Activated CD8-positive, alpha-beta T cell treated with anti-CD3 and anti-CD28 coated beads for 36 hours (primary cell): ENCODE data around the gene RYR2. TPM values are rescaled to one million over a fixed set of nuclear protein-coding genes. Genes with fewer than 3 reads are reported as not detected.

ENCODE experiments used
- ATAC-seq: fragments of 200-7000 bp; cut with Tn5 transposase; one replicate; pipeline ENCODE4 v1.10.0; 2021; ENCODE audit warnings: mild to moderate bottlenecking, moderate library complexity
- CTCF ChIA-PET: fragments of 350-600 bp; sonication (Branson Sonifier 250); formaldehyde crosslinking; loops from one replicate; lab custom pipeline; 2021; ENCODE audit warnings: antibody characterized with exemption; lab: Charles Lee
- POLR2A ChIA-PET: fragments of 350-600 bp; sonication (Branson Sonifier 250); formaldehyde crosslinking; loops from one replicate; lab custom pipeline; 2021; ENCODE audit warnings: antibody characterized with exemption; lab: Charles Lee
- DNase-seq: peaks from one replicate; pipeline ENCODE4 v3.0.0-alpha.2; 2020
- H3K27ac Mint-ChIP-seq: one replicate; pipeline ENCODE4 v1.8.0; 2021; ENCODE audit warnings: mild to moderate bottlenecking, mixed read lengths
- H3K27me3 Mint-ChIP-seq: one replicate; pipeline ENCODE4 v1.8.0; 2021; ENCODE audit warnings: mixed read lengths
- H3K36me3 Mint-ChIP-seq: one replicate; pipeline ENCODE4 v1.8.0; 2021; ENCODE audit warnings: low read depth, mixed read lengths
- H3K4me1 Mint-ChIP-seq: one replicate; pipeline ENCODE4 v1.8.0; 2021; ENCODE audit warnings: low read depth, mixed read lengths
- H3K4me3 Mint-ChIP-seq: one replicate; pipeline ENCODE4 v1.8.0; 2021; ENCODE audit warnings: mild to moderate bottlenecking, moderate library complexity, mixed read lengths
- H3K9me3 Mint-ChIP-seq: one replicate; pipeline ENCODE4 v1.8.0; 2021; ENCODE audit warnings: mixed read lengths
- intact Hi-C: fragments of 100-400 bp; cut with micrococcal nuclease; formaldehyde crosslinking; loops from one replicate; pipeline ENCODE4 v1.10.0; 2022
- total RNA-seq, 2 experiments: library from RNA; stranded (reverse); gene quantifications; one replicate each; pipeline ENCODE4 v1.2.3, GENCODE V29; 2021
- TF ChIP-seq, protein P1 (sequence below): fragments of 200-600 bp; IDR thresholded peaks from one replicate; pipeline ENCODE4 v1.8.0; 2022; ENCODE audit warnings: antibody characterized with exemption, mild to moderate bottlenecking

The RYR2 gene
- total RNA-seq, 2 experiments from 2014 or later, result 0.02 TPM

DNA sequence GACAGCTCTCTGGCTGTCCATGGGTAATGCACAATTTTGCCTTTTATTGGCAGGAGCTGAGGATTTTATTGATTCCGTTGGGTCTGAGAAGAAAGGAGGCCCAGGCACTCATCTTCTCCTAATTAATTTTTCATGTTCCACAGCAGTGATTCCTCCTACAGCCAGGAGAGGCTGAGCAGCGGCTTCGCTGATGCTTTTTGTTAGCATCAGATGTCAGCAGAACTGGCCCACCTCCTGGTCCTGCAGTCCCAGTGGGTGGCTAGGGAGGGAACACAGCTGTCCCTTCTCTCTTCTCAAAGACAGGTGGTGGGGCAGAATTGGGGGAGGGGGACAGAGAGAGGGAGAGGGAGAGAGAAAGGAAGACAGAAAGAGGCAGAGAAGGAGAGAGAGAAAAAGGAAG, 43.4 kb upstream of the RYR2 start:
- ATAC-seq (no peak), DNase-seq (no peak)
- H3K4me1 Mint-ChIP-seq, result no peaks in the 10 kb centered on the region
- H3K27me3 Mint-ChIP-seq, result peaks cover 3% of the 10 kb centered on the region
- H3K9me3 Mint-ChIP-seq, result no peaks in the 10 kb centered on the region
- H3K4me3 Mint-ChIP-seq, result no peak overlapping the region
- no peak overlapping the region for H3K27ac Mint-ChIP-seq
- no peaks in the 10 kb centered on the region for H3K36me3 Mint-ChIP-seq
- intact Hi-C loops, result no loop called here
- TF ChIP-seq, protein P1, sequence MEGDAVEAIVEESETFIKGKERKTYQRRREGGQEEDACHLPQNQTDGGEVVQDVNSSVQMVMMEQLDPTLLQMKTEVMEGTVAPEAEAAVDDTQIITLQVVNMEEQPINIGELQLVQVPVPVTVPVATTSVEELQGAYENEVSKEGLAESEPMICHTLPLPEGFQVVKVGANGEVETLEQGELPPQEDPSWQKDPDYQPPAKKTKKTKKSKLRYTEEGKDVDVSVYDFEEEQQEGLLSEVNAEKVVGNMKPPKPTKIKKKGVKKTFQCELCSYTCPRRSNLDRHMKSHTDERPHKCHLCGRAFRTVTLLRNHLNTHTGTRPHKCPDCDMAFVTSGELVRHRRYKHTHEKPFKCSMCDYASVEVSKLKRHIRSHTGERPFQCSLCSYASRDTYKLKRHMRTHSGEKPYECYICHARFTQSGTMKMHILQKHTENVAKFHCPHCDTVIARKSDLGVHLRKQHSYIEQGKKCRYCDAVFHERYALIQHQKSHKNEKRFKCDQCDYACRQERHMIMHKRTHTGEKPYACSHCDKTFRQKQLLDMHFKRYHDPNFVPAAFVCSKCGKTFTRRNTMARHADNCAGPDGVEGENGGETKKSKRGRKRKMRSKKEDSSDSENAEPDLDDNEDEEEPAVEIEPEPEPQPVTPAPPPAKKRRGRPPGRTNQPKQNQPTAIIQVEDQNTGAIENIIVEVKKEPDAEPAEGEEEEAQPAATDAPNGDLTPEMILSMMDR, result no peak
- CTCF ChIA-PET, result no interaction called here
- POLR2A ChIA-PET, result no interaction called here

DNA sequence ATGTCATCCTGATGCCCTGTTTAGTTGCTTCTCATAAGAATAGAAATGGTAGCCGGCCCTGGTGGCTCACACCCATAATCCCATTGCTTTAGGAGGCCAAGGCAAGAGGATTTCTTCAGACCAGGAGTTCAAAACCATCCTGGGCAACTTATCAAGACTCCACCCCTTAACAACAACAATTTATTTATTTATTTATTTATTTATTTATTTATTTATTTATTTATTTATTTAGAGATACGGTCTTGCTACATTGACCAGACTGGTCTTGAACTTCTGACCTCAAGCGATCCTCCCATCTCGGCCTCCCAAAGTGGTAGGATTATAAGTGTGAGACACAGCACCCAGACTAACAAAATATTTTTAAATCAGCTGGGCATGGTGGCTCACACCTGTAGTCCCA, 41.8 kb upstream of the RYR2 start:
- H3K27ac Mint-ChIP-seq, result no peak overlapping the region
- no peaks in the 10 kb centered on the region for H3K36me3 Mint-ChIP-seq
- intact Hi-C loops, result no loop called here
- ChIA-PET POLR2A (no interaction called here), CTCF (no interaction called here)
- DNase-seq, result no peak
- peaks cover 4% of the 10 kb centered on the region for H3K27me3 Mint-ChIP-seq
- ATAC-seq, result no peak
- no peak overlapping the region for H3K4me3 Mint-ChIP-seq
- no peaks in the 10 kb centered on the region for H3K4me1 Mint-ChIP-seq
- no peaks in the 10 kb centered on the region for H3K9me3 Mint-ChIP-seq
- TF ChIP-seq, protein P1, result no peak

DNA sequence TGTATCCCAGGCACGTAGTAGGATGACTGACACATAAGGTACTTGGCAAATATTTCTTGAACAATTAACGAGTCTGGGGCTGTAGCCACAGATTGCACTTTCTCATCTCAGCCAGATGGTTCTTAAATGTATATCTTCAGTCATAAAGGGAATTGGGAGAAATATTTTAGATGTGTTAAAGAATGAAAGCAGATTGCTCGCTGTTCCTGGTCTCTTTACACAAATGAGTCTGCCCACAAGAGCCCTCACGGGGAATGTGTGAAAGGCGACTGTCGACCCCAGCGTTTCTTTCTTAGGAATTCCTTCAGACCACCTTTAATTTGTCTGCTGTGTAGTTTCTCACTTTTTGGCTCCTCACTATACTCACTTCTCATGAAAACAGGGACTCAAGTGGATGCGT, 38.5 kb upstream of the RYR2 start:
- Mint-ChIP-seq H3K4me3 (no peak overlapping the region), H3K27ac (no peak overlapping the region), H3K27me3 (peaks cover 4% of the 10 kb centered on the region), H3K36me3 (no peaks in the 10 kb centered on the region), H3K4me1 (no peaks in the 10 kb centered on the region), H3K9me3 (no peaks in the 10 kb centered on the region)
- ATAC-seq (no peak), DNase-seq (no peak)
- intact Hi-C loops, result no loop called here
- CTCF ChIA-PET, result no interaction called here
- TF ChIP-seq, protein P1, result no peak
- POLR2A ChIA-PET, result no interaction called here

DNA sequence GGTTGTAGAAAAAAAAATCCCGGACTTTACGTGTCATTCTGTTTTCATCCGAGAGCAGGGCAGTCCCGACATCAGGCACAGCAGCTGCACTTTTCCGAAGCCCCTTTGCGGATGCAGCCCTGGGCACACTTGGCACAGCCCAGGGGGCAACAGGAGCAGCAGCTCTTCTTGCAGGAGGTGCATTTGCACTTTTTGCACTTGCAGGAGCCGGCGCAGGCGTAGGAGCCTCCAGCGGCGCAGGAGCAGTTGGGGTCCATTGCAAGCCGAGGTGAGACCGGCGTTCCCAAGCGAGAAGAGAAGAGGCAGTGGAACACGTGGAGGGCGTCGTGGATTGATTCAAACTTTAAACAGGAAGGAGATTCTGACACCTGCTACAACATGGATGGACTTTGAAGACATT, 37.9 kb upstream of the RYR2 start, which contains the start of gene MT1HL1:
MT1HL1 (minus strand) TSS at position 326 of the 400 bp plus-strand sequence; CDS start at position 257, 69 bp downstream.
- no peak within 1 kb of the TSS for H3K4me3 Mint-ChIP-seq
- POLR2A ChIA-PET, result no interaction called here
- CTCF ChIA-PET, result no interaction called here

DNA sequence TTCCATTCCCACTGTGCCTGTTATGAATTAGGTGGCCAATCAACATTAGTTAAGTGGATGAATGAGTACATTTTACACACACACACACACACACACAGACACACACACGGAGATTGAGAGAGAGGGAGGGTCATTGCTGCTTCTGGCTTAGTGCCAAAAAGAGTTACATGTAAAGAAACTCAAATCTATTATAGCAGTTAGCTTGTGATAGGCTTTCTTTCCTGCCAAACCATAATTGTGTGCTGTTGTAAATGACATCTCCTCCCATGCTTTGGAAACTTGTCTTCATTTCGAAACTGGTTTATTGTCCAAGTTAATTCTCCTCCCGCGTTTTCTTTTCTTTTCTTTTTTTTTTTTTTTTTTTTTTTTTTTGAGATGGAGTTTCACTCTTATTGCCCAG, 36.3 kb upstream of the RYR2 start:
- intact Hi-C loops, result no loop called here
- no peak overlapping the region for H3K27ac Mint-ChIP-seq
- H3K36me3 Mint-ChIP-seq, result no peaks in the 10 kb centered on the region
- H3K4me3 Mint-ChIP-seq, result no peak overlapping the region
- no peaks in the 10 kb centered on the region for H3K4me1 Mint-ChIP-seq
- ChIA-PET POLR2A (no interaction called here), CTCF (no interaction called here)
- no peak for ATAC-seq
- H3K27me3 Mint-ChIP-seq, result peaks cover 6% of the 10 kb centered on the region
- TF ChIP-seq, protein P1, result no peak
- no peak for DNase-seq
- H3K9me3 Mint-ChIP-seq, result no peaks in the 10 kb centered on the region

More for the DNA sequence above, 37.9 kb upstream of the RYR2 start, which contains the start of gene MT1HL1:
- Mint-ChIP-seq H3K27me3 (peaks cover 4% of the 10 kb centered on the region), H3K36me3 (no peaks in the 10 kb centered on the region), H3K9me3 (no peaks in the 10 kb centered on the region), H3K4me1 (no peaks in the 10 kb centered on the region), H3K27ac (no peak within 1 kb of the TSS)
- no peak for ATAC-seq
- TF ChIP-seq, protein P1, result no peak
- no peak for DNase-seq
- intact Hi-C loops, result no loop called here
